Activated CD4-positive, alpha-beta T cell treated with anti-CD3 and anti-CD28 coated beads for 1 hour (primary cell): ENCODE measurements around the gene IFRD2.

ENCODE experiments used
- DNase-seq: peaks from one replicate; pipeline ENCODE4 v3.0.0-alpha.2; 2020

The IFRD2 gene

GRCh38 chr3:50292159-50293078 lies at the start of gene IFRD2:
Gene IFRD2, minus strand, starts transcription at chr3:50292429. Its CDS starts 155 bp downstream, at chr3:50292274.
- DNase-seq: peak; percentile 93

GRCh38 chr3:50341537-50341936 lies 49.3 kb upstream of the IFRD2 start:
- DNase-seq: no peak

GRCh38 chr3:50340448-50341329 lies 48.5 kb upstream of the IFRD2 start, which contains the start of gene RASSF1:
Gene RASSF1, minus strand, starts transcription at chr3:50340836. Its CDS starts 31 bp downstream, at chr3:50340805.
- no peak for DNase-seq

GRCh38 chr3:50340147-50340447 lies 47.9 kb upstream of the IFRD2 start:
- DNase-seq: no peak

- no peak for DNase-seq
Observed at GRCh38 chr3:50339485-50340146, 47.4 kb upstream of the IFRD2 start.

GRCh38 chr3:50338965-50339364 lies 46.7 kb upstream of the IFRD2 start:
- no peak for DNase-seq

- peak; percentile 87 for DNase-seq
Observed at GRCh38 chr3:50337175-50337861, 45.1 kb upstream of the IFRD2 start.

- no peak for DNase-seq
Observed at GRCh38 chr3:50336452-50337174, 44.4 kb upstream of the IFRD2 start.

GRCh38 chr3:50334339-50335075 lies 42.3 kb upstream of the IFRD2 start:
- DNase-seq: no peak

- no peak for DNase-seq
Observed at GRCh38 chr3:50333744-50334328, 41.6 kb upstream of the IFRD2 start.

- no peak for DNase-seq
Observed at GRCh38 chr3:50331364-50331907, 39.2 kb upstream of the IFRD2 start.

- no peak for DNase-seq
Observed at GRCh38 chr3:50330330-50330729, 38.1 kb upstream of the IFRD2 start.

GRCh38 chr3:50327943-50328691 lies 35.9 kb upstream of the IFRD2 start, which contains the start of gene TUSC2:
Gene TUSC2, minus strand, starts transcription at chr3:50328223. Its CDS starts 124 bp downstream, at chr3:50328099.
- peak; percentile 90 for DNase-seq

- no peak for DNase-seq
Observed at GRCh38 chr3:50327129-50327528, 34.9 kb upstream of the IFRD2 start.

GRCh38 chr3:50326182-50326541 lies 33.9 kb upstream of the IFRD2 start:
- DNase-seq: no peak

GRCh38 chr3:50325497-50326181 lies 33.4 kb upstream of the IFRD2 start:
- DNase-seq: no peak

GRCh38 chr3:50325113-50325480 lies 32.9 kb upstream of the IFRD2 start:
- no peak for DNase-seq

- peak; percentile 39 for DNase-seq
Observed at GRCh38 chr3:50324351-50325112, 32.3 kb upstream of the IFRD2 start.
